ENCODE results near the gene UGT1A9. TPM values are rescaled to one million over a fixed set of nuclear protein-coding genes. Genes with fewer than 3 reads are reported as not detected.
"Not testable (repeated sequence)": the region's sequence is repeated elsewhere in the genome, so short reads cannot be mapped to it uniquely, and the experiment has no call there.

Gene UGT1A9
- total RNA-seq = not detected

DNA sequence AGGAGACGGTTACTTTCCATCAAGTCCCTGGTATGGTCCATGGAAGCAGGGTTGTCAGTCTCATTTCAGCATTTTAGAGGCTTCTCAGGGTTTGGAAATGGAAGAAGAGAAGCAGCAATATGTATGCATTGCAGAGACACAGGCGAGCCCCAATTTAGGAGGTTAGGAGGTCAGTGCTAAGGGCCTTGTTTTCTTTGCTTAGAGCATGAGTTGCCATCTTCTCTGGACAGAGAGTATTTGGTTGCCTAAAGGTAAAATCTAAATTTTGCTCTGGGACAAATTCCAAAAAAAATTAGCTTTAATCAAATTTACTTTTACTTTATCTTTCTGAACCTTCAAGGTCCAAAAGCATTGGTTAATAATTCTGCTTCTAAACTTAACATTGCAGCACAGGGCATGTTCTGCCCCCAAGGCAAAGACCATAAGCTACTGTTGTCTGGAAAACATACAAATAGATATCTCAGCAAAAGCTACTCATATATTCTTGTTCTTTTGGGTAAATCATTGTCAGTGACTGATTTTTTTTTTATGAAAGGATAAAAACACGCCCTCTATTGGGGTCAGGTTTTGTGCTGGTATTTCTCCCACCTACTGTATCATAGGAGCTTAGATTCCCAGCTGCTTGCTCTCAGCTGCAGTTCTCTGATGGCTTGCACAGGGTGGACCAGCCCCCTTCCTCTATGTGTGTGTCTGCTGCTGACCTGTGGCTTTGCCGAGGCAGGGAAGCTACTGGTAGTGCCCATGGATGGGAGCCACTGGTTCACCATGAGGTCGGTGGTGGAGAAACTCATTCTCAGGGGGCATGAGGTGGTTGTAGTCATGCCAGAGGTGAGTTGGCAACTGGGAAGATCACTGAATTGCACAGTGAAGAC, at the start of gene UGT1A9:
Gene UGT1A9, plus strand, starts transcription at position 609 of the 872 bp plus-strand sequence. Its CDS starts 37 bp downstream, at position 646.
- ATAC-seq (ENCODE audit: insufficient number of reproducible peaks, low FRiP score, low read depth) (no peak), DNase-seq (ENCODE audit: low spot score) (no peak)
- Histone ChIP-seq H3K36me3 (no peaks in the 10 kb centered on the region), H3K4me1 (ENCODE audit: control insufficient read depth in 1 of 2, low read depth in 2 of 2) (no peaks in the 10 kb centered on the region), H3K27me3 (replicated peaks; ENCODE audit: insufficient read depth) (no peaks in the 10 kb centered on the region), H3K9me3 (no peaks in the 10 kb centered on the region), H3K4me3 (no peak within 1 kb of the TSS), H3K27ac (no peak within 1 kb of the TSS)
- TF ChIP-seq, protein P1, sequence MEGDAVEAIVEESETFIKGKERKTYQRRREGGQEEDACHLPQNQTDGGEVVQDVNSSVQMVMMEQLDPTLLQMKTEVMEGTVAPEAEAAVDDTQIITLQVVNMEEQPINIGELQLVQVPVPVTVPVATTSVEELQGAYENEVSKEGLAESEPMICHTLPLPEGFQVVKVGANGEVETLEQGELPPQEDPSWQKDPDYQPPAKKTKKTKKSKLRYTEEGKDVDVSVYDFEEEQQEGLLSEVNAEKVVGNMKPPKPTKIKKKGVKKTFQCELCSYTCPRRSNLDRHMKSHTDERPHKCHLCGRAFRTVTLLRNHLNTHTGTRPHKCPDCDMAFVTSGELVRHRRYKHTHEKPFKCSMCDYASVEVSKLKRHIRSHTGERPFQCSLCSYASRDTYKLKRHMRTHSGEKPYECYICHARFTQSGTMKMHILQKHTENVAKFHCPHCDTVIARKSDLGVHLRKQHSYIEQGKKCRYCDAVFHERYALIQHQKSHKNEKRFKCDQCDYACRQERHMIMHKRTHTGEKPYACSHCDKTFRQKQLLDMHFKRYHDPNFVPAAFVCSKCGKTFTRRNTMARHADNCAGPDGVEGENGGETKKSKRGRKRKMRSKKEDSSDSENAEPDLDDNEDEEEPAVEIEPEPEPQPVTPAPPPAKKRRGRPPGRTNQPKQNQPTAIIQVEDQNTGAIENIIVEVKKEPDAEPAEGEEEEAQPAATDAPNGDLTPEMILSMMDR (IDR thresholded peaks at IDR 0.05) = no peak

DNA sequence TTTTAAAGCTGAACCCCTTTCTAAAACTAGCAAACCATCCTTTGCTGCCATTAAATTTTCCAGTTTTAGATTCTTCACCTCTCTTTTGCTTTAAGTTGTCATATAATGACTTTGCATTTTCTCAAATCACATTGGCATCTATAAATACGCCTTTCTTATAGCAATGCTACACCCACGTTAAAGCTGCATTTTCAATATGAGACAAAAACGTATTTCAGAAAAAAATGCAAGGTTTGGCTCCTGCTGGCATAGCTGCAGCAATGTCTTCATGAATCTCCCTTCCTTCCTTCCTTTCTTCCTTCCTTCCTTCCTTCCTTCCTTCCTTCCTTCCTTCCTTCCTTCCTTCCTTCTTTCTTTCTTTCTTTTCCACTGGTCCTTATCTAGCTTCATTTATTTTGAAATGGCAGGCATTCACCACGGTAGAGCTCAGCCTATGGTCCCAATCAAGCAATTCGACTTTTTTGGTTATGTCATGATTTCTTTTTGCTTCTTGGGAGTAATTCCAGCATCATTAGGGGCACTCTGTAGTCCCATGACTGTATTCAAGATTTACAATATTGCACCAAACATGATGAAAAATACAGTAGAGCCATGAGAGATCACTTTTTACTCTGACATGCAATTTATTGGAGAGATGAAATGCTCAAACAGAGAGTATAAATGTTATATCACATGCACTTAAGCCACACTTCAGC, 44.2 kb upstream of the UGT1A9 start:
- TF ChIP-seq, protein P1 (IDR thresholded peaks at IDR 0.05) = no peak
- no peaks in the 10 kb centered on the region for H3K36me3 ChIP-seq
- no peaks in the 10 kb centered on the region for H3K4me1 ChIP-seq (ENCODE audit: control insufficient read depth in 1 of 2, low read depth in 2 of 2)
- H3K4me3 ChIP-seq = no peak overlapping the region
- no peaks in the 10 kb centered on the region for H3K27me3 ChIP-seq (replicated peaks; ENCODE audit: insufficient read depth)
- no peaks in the 10 kb centered on the region for H3K9me3 ChIP-seq
- ATAC-seq (ENCODE audit: insufficient number of reproducible peaks, low FRiP score, low read depth) (no peak), DNase-seq (ENCODE audit: low spot score) (no peak)
- H3K27ac ChIP-seq = no peak overlapping the region

DNA sequence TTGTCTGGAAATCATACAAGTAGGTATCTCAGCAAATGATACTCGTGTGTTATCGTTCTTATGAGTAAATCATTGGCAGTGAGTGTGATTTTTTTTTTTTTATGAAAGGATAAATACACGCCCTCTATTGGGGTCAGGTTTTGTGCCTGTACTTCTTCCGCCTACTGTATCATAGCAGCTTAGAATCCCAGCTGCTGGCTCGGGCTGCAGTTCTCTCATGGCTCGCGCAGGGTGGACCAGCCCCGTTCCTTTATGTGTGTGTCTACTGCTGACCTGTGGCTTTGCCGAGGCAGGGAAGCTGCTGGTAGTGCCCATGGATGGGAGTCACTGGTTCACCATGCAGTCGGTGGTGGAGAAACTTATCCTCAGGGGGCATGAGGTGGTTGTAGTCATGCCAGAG, 35.4 kb upstream of the UGT1A9 start, which contains the start of gene UGT1A10:
Gene UGT1A10, plus strand, starts transcription at position 143 of the 400 bp plus-strand sequence. Its CDS starts 75 bp downstream, at position 218.
- DNase-seq (ENCODE audit: low spot score); H3K4me3 ChIP-seq; ATAC-seq (ENCODE audit: insufficient number of reproducible peaks, low FRiP score, low read depth); H3K27ac ChIP-seq; H3K9me3 ChIP-seq; H3K36me3 ChIP-seq; H3K4me1 ChIP-seq (ENCODE audit: control insufficient read depth in 1 of 2, low read depth in 2 of 2); H3K27me3 ChIP-seq (replicated peaks; ENCODE audit: insufficient read depth): not testable (repeated sequence)

DNA sequence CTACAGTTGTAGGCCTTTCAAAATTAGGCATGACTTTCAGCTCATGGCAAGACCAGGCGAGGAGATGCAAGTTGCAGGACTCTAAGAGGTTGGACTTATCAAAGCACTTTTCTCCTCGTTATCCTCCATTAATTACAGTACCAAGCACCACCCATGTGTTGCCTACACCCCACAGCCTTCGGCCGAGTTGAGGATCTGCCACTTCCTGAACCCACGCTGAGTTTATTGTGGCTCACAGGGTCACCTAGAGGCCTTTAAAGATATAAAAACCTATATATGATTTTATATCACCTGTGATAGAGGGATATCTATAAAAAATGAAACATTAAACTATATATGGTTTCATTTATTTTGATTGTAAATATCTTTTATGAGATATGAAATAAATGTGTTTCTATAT, 32.9 kb upstream of the UGT1A9 start:
- no peak overlapping the region for H3K27ac ChIP-seq
- TF ChIP-seq, protein P1 (IDR thresholded peaks at IDR 0.05) = no peak
- H3K9me3 ChIP-seq = no peaks in the 10 kb centered on the region
- no peaks in the 10 kb centered on the region for H3K36me3 ChIP-seq
- no peaks in the 10 kb centered on the region for H3K27me3 ChIP-seq (replicated peaks; ENCODE audit: insufficient read depth)
- ATAC-seq (ENCODE audit: insufficient number of reproducible peaks, low FRiP score, low read depth) = no peak
- H3K4me3 ChIP-seq = no peak overlapping the region
- no peaks in the 10 kb centered on the region for H3K4me1 ChIP-seq (ENCODE audit: control insufficient read depth in 1 of 2, low read depth in 2 of 2)
- no peak for DNase-seq (ENCODE audit: low spot score)

DNA sequence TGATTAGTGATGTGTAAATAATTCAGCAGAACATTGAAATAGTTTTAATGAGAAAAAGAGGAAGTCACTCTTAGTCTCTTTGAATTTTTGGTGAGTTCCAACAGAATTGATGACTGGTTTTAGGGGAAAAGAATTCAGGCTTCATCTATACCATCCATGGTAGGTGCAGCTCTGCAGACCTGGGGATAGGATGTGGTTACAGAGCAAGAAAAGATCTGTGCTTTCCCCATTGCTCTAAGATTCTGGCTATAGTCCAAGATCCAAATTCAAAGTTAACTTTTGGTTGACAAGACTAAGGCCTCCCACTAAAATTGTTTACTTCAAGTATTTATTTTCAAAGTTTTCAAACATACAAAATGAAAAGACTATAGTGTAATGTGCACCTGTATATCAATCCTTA, 31.8 kb upstream of the UGT1A9 start:
- TF ChIP-seq, protein P1 (IDR thresholded peaks at IDR 0.05) = no peak
- Histone ChIP-seq H3K27me3 (replicated peaks; ENCODE audit: insufficient read depth) (no peaks in the 10 kb centered on the region), H3K27ac (no peak overlapping the region), H3K9me3 (no peaks in the 10 kb centered on the region), H3K36me3 (no peaks in the 10 kb centered on the region), H3K4me3 (no peak overlapping the region), H3K4me1 (ENCODE audit: control insufficient read depth in 1 of 2, low read depth in 2 of 2) (no peaks in the 10 kb centered on the region)
- DNase-seq (ENCODE audit: low spot score) (no peak), ATAC-seq (ENCODE audit: insufficient number of reproducible peaks, low FRiP score, low read depth) (no peak)

Measured in thoracic aorta (tissue), 2 donors.